Neural crest cell (in vitro differentiated cells): Measurements from ENCODE around the gene POLR1B. TPM values are rescaled to one million over a fixed set of nuclear protein-coding genes. Genes with fewer than 3 reads are reported as not detected.
A peak's percentile ranks its signal among the peaks of the same experiment; 100 is the strongest.

Source experiments
- DNase-seq: peaks from one replicate; pipeline ENCODE4 v3.0.0; 2021; ENCODE audit warnings: low read depth, mixed read lengths, low spot score
- H3K27ac Mint-ChIP-seq: one replicate; pipeline ENCODE4 v1.8.0; 2021; ENCODE audit warnings: mild to moderate bottlenecking, mixed read lengths; ENCODE audit not compliant: unreplicated experiment
- H3K27me3 Mint-ChIP-seq: 2 replicates; pipeline ENCODE4 v1.8.0; 2021; ENCODE audit warnings: low read depth, mild to moderate bottlenecking, mixed read lengths
- H3K36me3 Mint-ChIP-seq: 2 replicates; pipeline ENCODE4 v1.8.0; 2021; ENCODE audit warnings: low read depth, mild to moderate bottlenecking, mixed read lengths
- H3K4me1 Mint-ChIP-seq: 2 replicates; pipeline ENCODE4 v1.8.0; 2021; ENCODE audit warnings: mixed read lengths
- H3K4me3 Mint-ChIP-seq: one replicate; pipeline ENCODE4 v1.8.0; 2021; ENCODE audit warnings: mild to moderate bottlenecking, mixed read lengths
- H3K9me3 Mint-ChIP-seq: 2 replicates; pipeline ENCODE4 v1.8.0; 2021; ENCODE audit warnings: mixed read lengths
- total RNA-seq: library from RNA; stranded (reverse); gene quantifications from 2 replicates; pipeline ENCODE4 v1.2.1, GENCODE V29; 2021
- TF ChIP-seq, protein P1 (sequence below): fragments of 200-600 bp; sonication (generic); conservative IDR thresholded peaks from 2 replicates; pipeline ENCODE4 v1.5.0; 2021; ENCODE audit warnings: antibody characterized with exemption, mild to moderate bottlenecking

POLR1B gene
- total RNA-seq, 1 donor from 2014 or later: 39.9 TPM

DNA sequence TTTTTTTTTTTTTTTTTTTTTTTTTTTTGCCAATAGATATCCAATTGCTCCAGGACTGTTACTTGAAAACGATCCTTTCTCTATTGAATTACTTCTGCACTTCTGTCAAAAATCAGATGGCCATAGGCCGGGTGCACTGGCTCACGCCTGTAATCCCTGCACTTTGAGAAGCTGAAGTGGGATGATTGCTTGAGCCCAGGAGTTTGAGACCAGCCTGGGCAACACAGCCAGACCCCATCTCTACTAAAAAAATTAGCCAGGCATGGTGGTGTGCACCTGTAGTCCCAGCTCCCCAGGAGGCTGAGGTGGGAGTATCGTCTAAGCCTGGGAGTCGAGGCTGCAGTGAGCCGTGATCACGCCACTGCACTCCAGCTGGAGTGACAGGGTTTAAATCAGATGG lies 37.8 kb downstream of the POLR1B start:
- H3K36me3 Mint-ChIP-seq: peaks cover 4% of the 10 kb centered on the region
- DNase-seq: no peak
- no peak overlapping the region for H3K4me3 Mint-ChIP-seq
- H3K27me3 Mint-ChIP-seq: no peaks in the 10 kb centered on the region
- TF ChIP-seq, protein P1, sequence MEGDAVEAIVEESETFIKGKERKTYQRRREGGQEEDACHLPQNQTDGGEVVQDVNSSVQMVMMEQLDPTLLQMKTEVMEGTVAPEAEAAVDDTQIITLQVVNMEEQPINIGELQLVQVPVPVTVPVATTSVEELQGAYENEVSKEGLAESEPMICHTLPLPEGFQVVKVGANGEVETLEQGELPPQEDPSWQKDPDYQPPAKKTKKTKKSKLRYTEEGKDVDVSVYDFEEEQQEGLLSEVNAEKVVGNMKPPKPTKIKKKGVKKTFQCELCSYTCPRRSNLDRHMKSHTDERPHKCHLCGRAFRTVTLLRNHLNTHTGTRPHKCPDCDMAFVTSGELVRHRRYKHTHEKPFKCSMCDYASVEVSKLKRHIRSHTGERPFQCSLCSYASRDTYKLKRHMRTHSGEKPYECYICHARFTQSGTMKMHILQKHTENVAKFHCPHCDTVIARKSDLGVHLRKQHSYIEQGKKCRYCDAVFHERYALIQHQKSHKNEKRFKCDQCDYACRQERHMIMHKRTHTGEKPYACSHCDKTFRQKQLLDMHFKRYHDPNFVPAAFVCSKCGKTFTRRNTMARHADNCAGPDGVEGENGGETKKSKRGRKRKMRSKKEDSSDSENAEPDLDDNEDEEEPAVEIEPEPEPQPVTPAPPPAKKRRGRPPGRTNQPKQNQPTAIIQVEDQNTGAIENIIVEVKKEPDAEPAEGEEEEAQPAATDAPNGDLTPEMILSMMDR: no peak
- no peaks in the 10 kb centered on the region for H3K9me3 Mint-ChIP-seq
- H3K27ac Mint-ChIP-seq: no peak overlapping the region
- H3K4me1 Mint-ChIP-seq: peaks cover 22% of the 10 kb centered on the region

DNA sequence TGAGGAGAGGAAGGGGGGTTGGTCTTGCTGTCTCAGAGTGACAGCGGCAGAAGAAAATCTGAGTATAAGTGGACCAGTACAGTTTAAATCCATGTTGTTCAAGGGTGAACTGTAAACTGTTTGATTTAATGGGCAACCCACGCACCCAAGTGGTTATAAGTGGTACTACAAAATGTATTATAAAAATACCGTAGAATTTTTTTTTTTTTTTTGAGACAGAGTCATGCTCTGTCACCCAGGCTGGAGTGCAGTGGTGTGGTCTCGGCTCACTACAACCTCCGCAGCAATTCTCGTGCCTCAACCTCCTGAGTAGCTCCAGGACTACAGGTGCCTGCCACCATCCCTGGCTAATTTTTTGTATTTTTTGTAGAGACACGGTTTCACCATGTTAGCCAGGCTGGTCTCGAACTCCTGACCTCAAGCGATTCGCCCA lies 40.1 kb downstream of the POLR1B start:
- Mint-ChIP-seq H3K27me3 (no peaks in the 10 kb centered on the region), H3K27ac (no peak overlapping the region), H3K4me1 (peaks cover 32% of the 10 kb centered on the region), H3K4me3 (peak overlapping the region; percentile 81), H3K36me3 (peaks cover 9% of the 10 kb centered on the region), H3K9me3 (no peaks in the 10 kb centered on the region)
- DNase-seq: no peak
- TF ChIP-seq, protein P1: peak; percentile 71

DNA sequence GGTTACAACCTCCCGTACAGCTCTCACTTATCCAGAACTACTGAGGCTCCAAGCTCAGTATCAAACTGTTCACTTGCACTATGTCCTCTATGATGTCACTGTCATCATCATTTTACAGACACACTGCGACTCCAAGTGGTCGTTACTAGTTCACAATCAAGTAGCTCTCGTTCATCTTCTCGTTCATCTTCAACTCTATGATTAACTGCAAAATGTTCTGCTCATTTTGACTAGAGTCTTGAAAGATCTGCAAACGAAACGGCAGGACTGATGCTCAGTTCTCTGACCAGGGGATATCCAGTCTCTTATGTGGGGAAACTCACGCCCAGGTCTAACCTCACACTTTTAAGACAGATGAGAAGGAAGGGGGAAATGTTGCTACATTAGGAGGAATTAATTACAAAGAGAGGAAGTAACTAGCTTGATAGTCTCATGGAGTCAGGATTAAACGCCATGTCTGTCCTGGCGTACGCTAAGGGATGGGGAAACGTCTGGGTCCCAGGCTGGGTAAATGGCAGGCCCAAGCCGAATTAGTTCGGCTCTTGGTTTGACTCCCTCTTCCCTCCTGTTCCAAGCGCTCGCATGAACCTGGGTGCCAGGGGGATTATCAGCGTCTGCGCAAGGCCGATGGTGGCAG lies 41.4 kb downstream of the POLR1B start:
- peaks cover 13% of the 10 kb centered on the region for H3K36me3 Mint-ChIP-seq

DNA sequence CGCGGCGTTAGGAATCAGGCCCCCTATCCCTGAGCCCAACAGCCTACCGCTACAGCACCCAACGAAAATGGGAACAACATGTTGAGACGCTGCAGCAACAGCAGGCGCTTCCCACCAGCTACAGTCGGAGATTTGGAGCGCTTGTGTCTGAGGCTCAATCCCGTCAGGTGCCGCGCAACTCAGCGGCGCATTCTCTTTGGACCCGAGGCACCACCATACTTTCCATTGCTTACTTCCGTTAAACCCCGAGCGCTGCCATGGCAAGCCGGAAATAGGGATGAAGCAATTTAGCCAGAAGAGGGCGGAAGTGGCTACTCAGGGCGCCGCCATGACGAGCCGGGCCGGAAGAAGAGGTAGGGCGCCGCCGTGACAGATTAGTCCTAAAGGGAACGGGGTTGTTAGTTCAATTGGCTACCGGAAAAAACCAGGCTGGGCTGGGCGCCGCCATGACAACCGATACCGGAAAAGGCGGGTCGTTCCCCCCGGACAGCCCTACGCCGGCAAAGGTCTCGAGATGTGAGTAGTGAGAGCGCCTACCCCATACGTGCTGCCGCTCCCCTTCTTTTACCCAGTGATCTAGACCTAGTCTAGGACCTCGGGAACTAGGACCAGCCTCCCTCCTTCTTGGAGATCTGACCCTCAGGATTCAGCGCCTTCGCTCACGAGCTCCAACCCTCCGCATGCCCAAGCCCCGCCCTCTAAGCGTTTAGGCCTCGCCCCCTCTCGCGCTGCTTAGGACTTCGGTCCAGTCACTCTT lies 42.0 kb downstream of the POLR1B start, which contains the start of gene CHCHD5:
Gene CHCHD5, plus strand, starts transcription at position 476 of the 757 bp plus-strand sequence. Its CDS starts 39 bp downstream, at position 515.
- TF ChIP-seq, protein P1: peak; percentile 42
- no peaks in the 10 kb centered on the region for H3K27me3 Mint-ChIP-seq
- H3K9me3 Mint-ChIP-seq: no peaks in the 10 kb centered on the region
- peaks cover 32% of the 10 kb centered on the region for H3K4me1 Mint-ChIP-seq
- H3K4me3 Mint-ChIP-seq: peak within 1 kb of the TSS; percentile 99
- H3K27ac Mint-ChIP-seq: peak within 1 kb of the TSS; percentile 99
- peaks cover 13% of the 10 kb centered on the region for H3K36me3 Mint-ChIP-seq
- peak; percentile 79 for DNase-seq

More for the DNA sequence above, 41.4 kb downstream of the POLR1B start:
- no peaks in the 10 kb centered on the region for H3K9me3 Mint-ChIP-seq
- DNase-seq: no peak
- no peaks in the 10 kb centered on the region for H3K27me3 Mint-ChIP-seq
- peak overlapping the region; percentile 99 for H3K27ac Mint-ChIP-seq
- peaks cover 32% of the 10 kb centered on the region for H3K4me1 Mint-ChIP-seq
- TF ChIP-seq, protein P1: no peak
- peak overlapping the region; percentile 99 for H3K4me3 Mint-ChIP-seq

DNA sequence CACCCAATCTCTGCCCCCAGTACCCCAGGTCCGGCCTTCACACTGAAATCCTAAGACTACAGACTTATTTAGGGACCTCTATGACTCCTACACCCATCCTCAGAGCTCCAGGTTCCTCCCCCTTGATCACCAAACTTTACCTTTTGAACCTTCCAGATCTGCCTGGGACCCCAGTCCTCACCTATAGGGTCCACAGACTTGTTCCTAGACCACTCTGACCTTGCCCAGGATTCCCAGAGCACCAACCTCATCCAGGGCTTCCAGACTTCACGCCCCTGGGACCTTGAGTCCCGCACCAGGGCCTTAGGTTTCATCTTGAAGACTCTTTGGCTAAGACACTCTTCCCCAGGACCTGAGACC lies 42.6 kb downstream of the POLR1B start:
- TF ChIP-seq, protein P1: no peak
- Mint-ChIP-seq H3K27ac (peak overlapping the region; percentile 99), H3K4me3 (peak overlapping the region; percentile 99), H3K4me1 (peaks cover 32% of the 10 kb centered on the region), H3K9me3 (no peaks in the 10 kb centered on the region), H3K27me3 (no peaks in the 10 kb centered on the region), H3K36me3 (peaks cover 13% of the 10 kb centered on the region)
- no peak for DNase-seq
